Keratinocyte (primary cell): ENCODE measurements around the gene SEMA4D. TPM values are rescaled to one million over a fixed set of nuclear protein-coding genes. Genes with fewer than 3 reads are reported as not detected.

Experiments used
- DNase-seq: peaks from one replicate; pipeline ENCODE4 v3.0.0-alpha.2; 2011; ENCODE audit warnings: low read depth, missing footprints, low spot score
- FAIRE-seq: peaks from 2 replicates; lab custom pipeline; 2011; peaks lifted over from hg19 to GRCh38; lab: Jason Lieb, UNC
- H2AFZ ChIP-seq: 2 replicates; pipeline ENCODE4 v1.6.0; 2012; ENCODE audit warnings: low read length, control low read depth, inconsistent platforms; ENCODE audit not compliant: control insufficient read depth
- H3K27ac ChIP-seq: 2 replicates; pipeline ENCODE4 v1.5.1; 2011; ENCODE audit warnings: low read length; ENCODE audit not compliant: control insufficient read depth, insufficient read depth
- H3K27me3 ChIP-seq: 3 replicates; pipeline ENCODE4 v1.6.0; 2011; ENCODE audit warnings: low read length; ENCODE audit not compliant: control insufficient read depth, insufficient read depth; ENCODE audit errors: extremely low read depth
- H3K36me3 ChIP-seq, 2 experiments: 2 replicates in 1 of 2; 3 replicates in 1 of 2; pipeline ENCODE4 v1.5.1; 2011; ENCODE audit warnings: low read length in 2 of 2, mild to moderate bottlenecking in 1 of 2; ENCODE audit not compliant: control insufficient read depth in 2 of 2, insufficient read depth in 2 of 2; ENCODE audit errors: extremely low read depth in 1 of 2
- H3K4me1 ChIP-seq: 3 replicates; pipeline ENCODE4 v1.5.1; 2011; ENCODE audit warnings: low read length; ENCODE audit not compliant: control insufficient read depth, insufficient read depth; ENCODE audit errors: extremely low read depth
- H3K4me2 ChIP-seq: 3 replicates; pipeline ENCODE4 v1.6.0; 2011; ENCODE audit warnings: low read depth, low read length; ENCODE audit not compliant: control insufficient read depth, insufficient read depth; ENCODE audit errors: extremely low read depth
- H3K4me3 ChIP-seq, 3 experiments: fragments of 200-600 bp in 1 of 3; sonication (generic) in 1 of 3; 2 replicates in 2 of 3; 3 replicates in 1 of 3; pipeline ENCODE4 v1.5.1; 2011 to 2016; ENCODE audit warnings: low read length in 3 of 3, mild to moderate bottlenecking in 3 of 3, control low read depth in 2 of 3, inconsistent platforms in 1 of 3, low read depth in 1 of 3, mixed read lengths in 1 of 3, mixed run types in 1 of 3, moderate library complexity in 1 of 3; ENCODE audit not compliant: control insufficient read depth in 2 of 3, insufficient read depth in 2 of 3; ENCODE audit errors: extremely low read depth in 1 of 3
- H3K79me2 ChIP-seq: 2 replicates; pipeline ENCODE4 v1.6.0; 2012; ENCODE audit warnings: low read length; ENCODE audit not compliant: control insufficient read depth, insufficient read depth
- H3K9ac ChIP-seq: 3 replicates; pipeline ENCODE4 v1.6.0; 2011; ENCODE audit warnings: low read length; ENCODE audit not compliant: control insufficient read depth, insufficient read depth; ENCODE audit errors: extremely low read depth
- H3K9me1 ChIP-seq: 3 replicates; pipeline ENCODE4 v1.6.0; 2011; ENCODE audit warnings: low read length; ENCODE audit not compliant: control insufficient read depth, insufficient read depth; ENCODE audit errors: extremely low read depth
- H3K9me3 ChIP-seq: 2 replicates; pipeline ENCODE4 v1.5.1; 2012; ENCODE audit warnings: low read depth, low read length; ENCODE audit not compliant: control insufficient read depth
- H4K20me1 ChIP-seq: 3 replicates; pipeline ENCODE4 v1.6.0; 2011; ENCODE audit warnings: low read length; ENCODE audit not compliant: control insufficient read depth, insufficient read depth; ENCODE audit errors: extremely low read depth
- EZH2 ChIP-seq: IDR thresholded peaks from one replicate; pipeline ENCODE4 v1.6.1; 2012; ENCODE audit warnings: inconsistent platforms, mild to moderate bottlenecking, low read length, moderate library complexity
- dilution Hi-C: fragments of 300-500 bp; cut with MboI; formaldehyde crosslinking; loops from one replicate; pipeline ENCODE4 v1.7.0; 2020; ENCODE audit warnings: low sequenced_read_pairs; ENCODE audit not compliant: extremely low pct_ligation_motif_present
- polyA plus RNA-seq, 5 experiments: library from polyadenylated mRNA; depleted of rRNA in 3 of 5; stranded (reverse) in 3 of 5; stranded (forward) in 1 of 5; unstranded in 1 of 5; fragments of >200 nt; gene quantifications; 1 replicate in 1 of 5; 2 replicates in 3 of 5; 3 replicates in 1 of 5; pipeline versions ENCODE4 v1.2.1 to v1.2.3, GENCODE V29; 2011 to 2012; ENCODE audit warnings: missing spikeins in 2 of 5, low read depth in 1 of 5, low replicate concordance in 1 of 5
- TF ChIP-seq, protein P1 (sequence below), 3 experiments: IDR thresholded peaks in 1 of 3; conservative IDR thresholded peaks in 1 of 3; optimal IDR thresholded peaks in 1 of 3; 2 replicates in 2 of 3; 3 replicates in 1 of 3; pipeline versions ENCODE3 to v1.5.1; 2011; ENCODE audit warnings: low read length in 3 of 3, mild to moderate bottlenecking in 3 of 3, moderate library complexity in 2 of 3, control low read depth in 1 of 3, inconsistent platforms in 1 of 3; ENCODE audit not compliant: insufficient read depth in 2 of 3; ENCODE audit errors: extremely low read depth in 1 of 3

SEMA4D gene
- polyA plus RNA-seq, 1 donor (not counting 4 experiments of a cell fraction or from before 2014, with no cell fraction given) = 0.43 TPM

DNA sequence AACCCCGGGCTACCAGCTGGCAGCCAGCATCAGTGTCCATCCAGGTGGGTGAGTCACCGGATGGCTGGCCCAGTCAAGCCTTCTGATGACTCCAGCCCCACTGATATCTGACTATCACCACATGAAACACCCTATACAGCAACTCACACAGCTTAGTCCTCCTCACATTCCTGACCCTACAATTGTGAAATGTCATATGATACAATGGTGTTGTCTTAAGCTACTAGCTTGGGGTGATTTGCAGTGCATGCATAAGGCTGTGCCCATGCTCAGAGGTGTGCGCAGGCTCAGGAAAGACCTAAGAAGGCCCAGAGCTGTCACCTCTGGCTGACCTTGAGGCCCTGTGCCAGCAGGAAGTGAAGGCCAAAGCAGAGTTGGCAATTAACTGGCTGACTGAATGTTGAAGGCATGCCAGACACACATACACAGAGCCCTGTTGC, 21.5 kb upstream of the SEMA4D start:
- Histone ChIP-seq H3K27me3 (no peaks in the 10 kb centered on the region), H2AFZ (no peak overlapping the region), H3K79me2 (no peaks in the 10 kb centered on the region), H3K9ac (no peak overlapping the region), H3K9me1 (no peaks in the 10 kb centered on the region), H3K4me3 (no peak overlapping the region), H3K4me1 (no peaks in the 10 kb centered on the region), H3K4me2 (no peak overlapping the region), H3K36me3 (no peaks in the 10 kb centered on the region), H4K20me1 (no peaks in the 10 kb centered on the region), H3K9me3 (no peaks in the 10 kb centered on the region), H3K27ac (no peak overlapping the region)
- no peak for FAIRE-seq
- no peak for DNase-seq
- dilution Hi-C loops = no loop called here
- TF ChIP-seq, protein P1, sequence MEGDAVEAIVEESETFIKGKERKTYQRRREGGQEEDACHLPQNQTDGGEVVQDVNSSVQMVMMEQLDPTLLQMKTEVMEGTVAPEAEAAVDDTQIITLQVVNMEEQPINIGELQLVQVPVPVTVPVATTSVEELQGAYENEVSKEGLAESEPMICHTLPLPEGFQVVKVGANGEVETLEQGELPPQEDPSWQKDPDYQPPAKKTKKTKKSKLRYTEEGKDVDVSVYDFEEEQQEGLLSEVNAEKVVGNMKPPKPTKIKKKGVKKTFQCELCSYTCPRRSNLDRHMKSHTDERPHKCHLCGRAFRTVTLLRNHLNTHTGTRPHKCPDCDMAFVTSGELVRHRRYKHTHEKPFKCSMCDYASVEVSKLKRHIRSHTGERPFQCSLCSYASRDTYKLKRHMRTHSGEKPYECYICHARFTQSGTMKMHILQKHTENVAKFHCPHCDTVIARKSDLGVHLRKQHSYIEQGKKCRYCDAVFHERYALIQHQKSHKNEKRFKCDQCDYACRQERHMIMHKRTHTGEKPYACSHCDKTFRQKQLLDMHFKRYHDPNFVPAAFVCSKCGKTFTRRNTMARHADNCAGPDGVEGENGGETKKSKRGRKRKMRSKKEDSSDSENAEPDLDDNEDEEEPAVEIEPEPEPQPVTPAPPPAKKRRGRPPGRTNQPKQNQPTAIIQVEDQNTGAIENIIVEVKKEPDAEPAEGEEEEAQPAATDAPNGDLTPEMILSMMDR (optimal IDR thresholded peaks at IDR 0.05 in 1 of 3, IDR thresholded peaks at IDR 0.05 in 1 of 3, conservative IDR thresholded peaks at IDR 0.05 in 1 of 3; ENCODE audit: extremely low read depth in 1 of 3, insufficient read depth in 2 of 3, low read length in 3 of 3) = no peak
- no peak for TF ChIP-seq EZH2

DNA sequence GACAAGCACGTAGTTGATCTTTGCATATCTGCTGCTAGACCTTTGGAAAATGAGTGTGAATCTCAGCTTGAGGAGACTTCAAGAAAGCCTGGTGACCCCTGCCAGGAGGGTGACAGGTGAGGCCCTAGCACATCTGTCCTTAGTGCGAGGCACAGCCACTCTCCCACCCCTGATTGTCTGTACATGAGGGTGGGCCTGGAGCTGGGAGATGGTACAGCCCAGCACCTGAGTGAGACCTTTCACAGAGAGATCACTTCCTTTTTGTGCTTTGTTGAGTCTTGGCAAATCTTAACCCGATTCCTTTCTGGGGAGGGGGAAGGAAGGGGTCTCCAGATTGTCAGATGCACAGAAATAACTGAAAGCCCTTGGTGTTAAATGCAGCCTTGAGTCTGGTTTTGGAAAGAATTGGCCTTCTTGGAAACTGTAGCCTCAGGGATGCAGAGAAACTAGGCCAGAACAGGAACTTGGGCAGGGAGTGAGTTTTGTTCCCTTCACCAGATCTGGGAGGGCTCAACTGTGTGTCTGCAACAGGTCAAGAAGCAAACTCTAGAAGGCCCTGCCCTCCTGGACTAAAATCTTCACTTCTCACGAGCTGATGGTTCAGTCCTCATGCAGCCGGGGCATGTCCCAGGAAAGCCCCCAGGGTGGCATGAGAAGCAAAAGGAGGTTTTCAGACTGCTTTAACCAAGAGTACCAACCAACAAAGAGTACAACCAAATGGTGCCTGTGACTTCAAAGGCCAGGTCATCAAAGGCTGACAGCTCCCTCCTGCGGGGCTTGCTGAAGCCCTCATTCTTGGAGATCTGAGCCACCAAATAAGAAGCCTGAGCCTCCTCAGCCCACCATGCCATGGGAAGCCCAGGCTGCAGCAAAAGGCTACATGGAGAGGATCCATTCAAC, 20.8 kb upstream of the SEMA4D start:
- dilution Hi-C loops = no loop called here
- DNase-seq (no peak), FAIRE-seq (no peak)
- TF ChIP-seq, protein P1 (optimal IDR thresholded peaks at IDR 0.05 in 1 of 3, IDR thresholded peaks at IDR 0.05 in 1 of 3, conservative IDR thresholded peaks at IDR 0.05 in 1 of 3; ENCODE audit: extremely low read depth in 1 of 3, insufficient read depth in 2 of 3, low read length in 3 of 3) = no peak
- TF ChIP-seq EZH2 = no peak
- Histone ChIP-seq H3K9ac (no peak overlapping the region), H3K36me3 (no peaks in the 10 kb centered on the region), H3K4me3 (no peak overlapping the region), H3K9me3 (no peaks in the 10 kb centered on the region), H2AFZ (no peak overlapping the region), H3K4me1 (no peaks in the 10 kb centered on the region), H3K4me2 (no peak overlapping the region), H3K9me1 (no peaks in the 10 kb centered on the region), H3K27ac (no peak overlapping the region), H3K79me2 (no peaks in the 10 kb centered on the region), H3K27me3 (no peaks in the 10 kb centered on the region), H4K20me1 (no peaks in the 10 kb centered on the region)
